ENCODE data around the gene PNMA6F.

The PNMA6F gene

DNA sequence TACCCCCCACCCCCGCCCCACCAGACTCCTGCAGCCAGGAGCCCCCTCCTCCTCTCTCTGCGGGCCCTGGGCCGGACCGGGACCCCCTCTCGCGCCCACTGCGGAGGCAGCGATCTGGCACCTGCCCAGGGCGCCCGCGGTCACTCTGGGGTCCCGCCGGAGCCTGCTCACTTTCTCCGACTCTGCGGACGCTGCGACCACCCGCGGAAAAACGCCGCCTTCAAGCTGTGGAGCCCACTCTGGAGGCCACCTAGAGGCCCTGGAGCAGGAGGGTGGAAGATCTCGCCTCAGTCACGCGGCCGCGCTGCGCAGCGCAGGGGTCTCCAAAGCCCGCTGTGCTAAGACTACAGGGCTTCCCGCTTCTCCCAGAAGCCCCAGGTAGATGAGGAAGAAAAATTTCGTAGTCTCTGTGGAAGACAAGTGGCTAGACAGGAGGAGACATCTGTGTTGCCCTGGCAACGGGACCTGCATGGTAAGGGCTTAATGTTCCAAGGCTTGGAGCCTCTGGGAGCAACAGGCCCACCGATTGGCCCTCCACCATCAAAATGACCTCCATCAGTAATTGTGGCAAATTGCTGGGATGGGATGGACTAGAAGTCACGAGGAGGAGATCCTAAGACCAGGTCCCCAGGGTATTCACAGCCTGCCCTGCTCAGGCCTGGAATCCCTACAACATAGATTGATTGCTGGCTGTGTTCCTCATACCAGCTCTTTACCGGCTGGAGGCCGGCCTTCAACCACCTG, at the start of gene PNMA6F:
Gene PNMA6F, minus strand, starts transcription at position 387 of the 744 bp plus-strand sequence. CDS start 1,093 bp downstream, outside the sequence.
- no peak for DNase-seq (ENCODE audit: low spot score)

DNA sequence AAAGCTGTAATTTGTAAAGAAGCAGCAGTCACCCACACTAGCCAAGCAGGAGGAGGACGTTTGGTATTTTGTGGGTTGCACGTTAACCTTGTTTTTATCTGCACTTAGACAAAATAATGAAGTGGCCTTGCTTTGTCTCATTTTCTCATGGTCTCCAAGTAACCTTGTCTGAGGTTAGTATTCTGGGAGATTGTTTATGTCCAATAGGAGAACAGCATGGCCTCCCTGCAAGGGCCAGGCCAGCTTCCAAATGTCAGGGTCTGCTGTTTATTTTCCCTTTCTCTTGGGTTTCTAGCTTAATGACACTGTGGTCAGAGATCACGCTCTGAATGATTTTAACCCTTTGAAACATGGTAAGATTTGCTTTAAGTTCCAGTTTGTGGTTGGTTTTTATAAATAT, 49.7 kb upstream of the PNMA6F start:
- DNase-seq (ENCODE audit: low spot score): no peak

DNA sequence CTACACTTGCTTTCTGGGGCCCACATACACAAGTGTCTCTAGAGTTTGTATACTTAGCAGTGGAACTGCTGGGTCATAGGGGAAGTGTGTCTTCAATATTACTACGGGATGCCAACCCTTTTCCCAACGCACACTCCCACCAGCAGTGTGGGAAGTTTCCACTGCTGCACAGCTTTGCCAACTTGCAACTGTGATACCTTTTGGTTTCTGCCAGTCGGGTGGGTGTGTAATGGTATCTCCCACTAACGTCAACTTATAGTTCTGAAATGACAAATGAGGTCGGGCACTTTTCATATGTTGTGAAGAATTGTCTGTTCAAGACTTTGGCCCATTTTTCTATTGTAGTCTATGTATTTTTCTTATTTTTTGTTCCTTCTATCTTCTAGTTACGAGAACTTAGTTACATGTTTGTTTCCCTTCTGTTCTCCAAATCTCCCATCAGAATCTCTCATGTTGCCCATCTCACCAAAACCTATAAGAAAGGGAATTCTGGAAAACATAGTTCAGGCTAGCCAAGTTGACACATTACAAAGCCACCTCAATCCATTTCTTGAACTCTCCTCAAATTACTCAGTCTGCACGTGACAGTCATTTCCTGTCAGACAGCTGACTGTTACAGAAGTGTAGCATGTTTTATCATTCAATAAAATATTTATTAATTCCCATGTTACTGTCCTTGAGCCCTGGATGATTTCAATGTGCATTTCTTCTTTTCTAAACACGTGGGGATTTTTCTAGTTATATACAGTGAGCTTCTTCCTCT, 48.9 kb upstream of the PNMA6F start:
- DNase-seq (ENCODE audit: low spot score): no peak

DNA sequence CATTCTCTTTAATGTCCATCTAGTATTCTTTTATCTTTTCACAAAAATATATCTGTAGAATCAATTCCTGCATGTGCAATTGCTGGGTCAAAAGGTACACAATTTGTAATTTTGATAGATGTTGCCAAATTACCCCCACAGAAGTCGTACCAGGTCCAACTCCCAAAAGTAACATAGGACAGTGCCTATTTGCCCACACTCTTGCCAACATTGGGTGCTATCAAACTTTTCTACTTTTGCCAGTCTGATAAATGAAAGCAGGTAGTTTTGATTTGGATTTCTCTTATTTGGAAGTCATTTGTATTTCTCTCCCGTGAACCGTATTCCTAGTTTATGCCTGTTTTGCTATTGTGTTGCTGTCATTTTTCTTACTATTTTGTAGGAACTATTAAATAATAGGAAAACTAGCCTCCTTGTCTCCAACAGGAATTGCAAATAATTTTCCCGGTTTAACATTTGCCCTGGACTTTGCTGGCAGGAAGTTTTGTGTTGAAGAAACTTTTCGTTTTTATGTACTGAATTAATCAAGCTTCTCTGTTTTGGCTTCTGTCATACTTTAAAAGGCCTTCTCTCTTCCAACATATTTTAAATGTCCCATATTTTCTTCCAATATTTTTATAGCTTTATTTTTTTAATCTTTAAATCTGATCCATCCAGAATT, 45.4 kb upstream of the PNMA6F start:
- DNase-seq (ENCODE audit: low spot score): no peak

DNA sequence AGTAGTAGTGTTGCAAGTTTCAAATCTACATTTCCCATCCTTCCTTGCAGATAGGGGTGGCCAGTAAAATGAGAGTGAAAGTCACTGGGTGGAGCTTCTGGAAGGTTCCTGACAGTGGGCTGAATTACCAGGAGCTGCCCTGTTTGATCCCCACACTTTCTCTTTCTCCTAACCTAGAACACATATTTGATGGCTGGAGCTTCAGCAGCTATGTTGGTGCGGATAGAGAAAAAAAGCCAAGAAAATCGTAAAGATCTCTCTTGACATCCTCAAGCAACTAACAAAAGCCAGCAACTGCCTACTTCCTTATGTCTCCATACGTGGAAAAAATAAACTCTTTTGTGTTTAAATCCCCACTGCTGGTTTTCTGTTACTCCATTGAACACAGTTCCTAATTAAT, 44.6 kb upstream of the PNMA6F start:
- DNase-seq (ENCODE audit: low spot score): no peak

DNA sequence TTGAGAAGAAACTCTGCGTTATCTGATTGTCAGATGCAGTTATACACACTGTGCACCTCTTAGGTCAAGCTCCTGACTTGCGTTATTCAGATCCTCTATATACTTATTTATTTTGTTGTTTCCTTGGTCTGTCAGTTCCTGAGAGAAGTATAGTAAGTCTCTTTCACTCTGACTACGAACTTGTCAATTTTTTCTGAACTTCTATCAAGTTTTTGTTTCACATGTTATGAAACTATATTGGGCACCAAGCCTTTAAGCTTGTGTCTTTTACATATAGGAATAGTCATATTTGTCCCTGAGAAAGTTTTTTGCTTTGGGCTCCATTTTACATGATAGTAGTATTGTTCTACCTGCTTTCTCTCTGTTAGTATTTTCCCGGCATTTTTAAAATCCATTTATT, 44.1 kb upstream of the PNMA6F start:
- DNase-seq (ENCODE audit: low spot score): no peak

DNA sequence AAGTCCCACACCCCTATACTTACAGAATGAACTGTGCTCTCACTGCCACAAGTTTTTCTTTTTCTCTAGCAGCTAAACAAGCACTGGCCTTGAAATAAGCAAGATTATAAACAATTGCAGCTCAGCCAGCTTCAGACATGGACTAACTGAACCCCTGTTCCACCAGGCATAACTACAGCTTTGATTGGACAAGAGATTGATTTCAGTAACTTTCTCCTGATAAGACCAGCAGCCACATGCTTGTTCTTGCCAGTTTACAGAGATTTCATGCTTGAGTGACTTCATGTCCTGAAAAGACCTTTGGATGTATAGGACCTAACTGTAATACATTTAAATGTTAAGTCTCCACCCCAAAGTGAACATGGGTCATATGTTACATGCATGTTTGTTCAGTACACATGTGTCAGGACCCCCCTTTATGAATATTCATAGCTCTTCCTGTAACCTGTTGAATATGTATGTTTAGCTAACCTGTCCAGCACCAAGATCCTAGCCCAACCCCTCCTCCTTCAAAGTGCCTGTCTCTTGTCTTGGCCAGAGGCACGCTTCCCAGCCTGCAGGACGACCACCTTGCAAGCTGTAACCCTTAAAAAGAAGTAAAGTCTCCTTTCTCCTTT, 40.3 kb upstream of the PNMA6F start:
- DNase-seq (ENCODE audit: low spot score): no peak

DNA sequence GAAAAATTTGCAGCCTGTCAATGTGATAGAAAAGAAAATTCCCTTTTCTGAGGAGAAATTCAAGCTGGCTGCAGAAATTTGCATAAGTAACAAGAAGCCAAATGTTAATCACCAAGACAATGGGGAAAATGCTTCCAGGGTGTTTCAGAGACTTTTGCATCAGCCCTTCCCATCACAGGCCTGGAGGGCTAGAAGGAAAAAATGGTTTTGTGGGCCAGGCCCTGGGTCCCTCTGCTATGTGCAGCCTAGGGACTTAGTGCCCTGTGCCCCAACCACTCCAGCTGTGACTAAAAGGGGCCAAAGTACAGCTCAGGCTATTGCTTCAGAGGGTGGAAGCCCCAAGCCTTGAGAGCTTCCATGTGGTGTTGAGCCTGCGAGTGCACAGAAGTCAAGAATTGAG, 36.3 kb upstream of the PNMA6F start:
- DNase-seq (ENCODE audit: low spot score): no peak

DNA sequence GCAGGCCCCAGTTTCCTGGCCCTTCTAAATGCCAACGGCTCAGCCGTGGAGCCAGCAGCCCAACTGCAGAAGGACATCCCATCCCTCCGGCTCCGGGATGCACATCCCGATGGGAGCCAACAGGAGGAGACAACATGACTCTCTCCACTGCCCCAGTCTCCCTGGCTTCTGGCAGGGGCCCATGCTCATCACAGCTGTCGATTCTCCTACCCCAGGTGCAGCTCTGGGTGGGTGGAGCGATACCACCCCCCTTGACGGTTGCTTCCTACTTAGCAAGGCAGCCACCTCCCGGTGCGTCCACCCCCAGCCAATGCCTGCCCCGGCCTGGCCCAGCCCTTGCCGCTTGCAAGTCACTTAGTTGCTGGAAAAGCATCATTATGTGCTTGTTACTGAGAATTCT, 31.8 kb upstream of the PNMA6F start:
- no peak for DNase-seq (ENCODE audit: low spot score)

DNA sequence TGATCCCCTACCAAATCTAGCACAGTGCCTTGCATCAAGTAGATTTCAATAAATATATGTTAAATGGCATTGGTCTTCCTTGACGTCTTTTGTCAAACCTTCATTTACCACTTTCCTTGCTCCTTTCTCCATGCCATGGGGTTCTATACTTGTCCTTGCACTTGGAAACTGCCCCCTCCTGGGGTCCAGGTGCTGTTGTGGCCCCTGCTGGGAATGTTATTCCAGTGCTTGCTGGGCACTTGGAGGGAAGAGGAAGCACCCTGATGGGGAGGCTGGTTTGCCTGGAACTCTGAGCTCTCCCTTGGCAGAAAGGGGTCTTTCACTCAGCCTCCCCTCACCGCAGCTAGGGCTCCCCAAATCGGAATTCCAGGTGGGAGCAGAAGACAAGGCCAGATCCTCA, 31.3 kb upstream of the PNMA6F start:
- no peak for DNase-seq (ENCODE audit: low spot score)

DNA sequence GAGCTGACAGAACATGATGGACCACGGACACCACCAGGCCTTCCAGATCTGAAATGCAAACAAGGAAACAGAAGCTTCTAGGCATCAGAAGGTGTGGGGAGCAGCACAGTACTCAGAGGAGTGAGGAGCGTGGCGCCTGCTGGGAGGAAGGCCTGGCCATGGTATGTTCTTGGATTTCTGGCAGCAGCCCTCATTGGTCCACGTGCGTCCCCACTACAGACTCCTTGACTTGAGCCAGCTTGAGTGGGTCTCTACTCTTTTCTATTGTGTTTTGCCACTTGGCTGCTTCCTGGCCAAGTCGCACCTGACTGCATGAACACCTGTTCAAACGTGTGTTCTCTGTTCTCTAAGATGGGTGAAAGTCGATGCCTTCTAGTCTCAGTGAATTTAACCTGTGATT, 30.4 kb upstream of the PNMA6F start:
- no peak for DNase-seq (ENCODE audit: low spot score)

DNA sequence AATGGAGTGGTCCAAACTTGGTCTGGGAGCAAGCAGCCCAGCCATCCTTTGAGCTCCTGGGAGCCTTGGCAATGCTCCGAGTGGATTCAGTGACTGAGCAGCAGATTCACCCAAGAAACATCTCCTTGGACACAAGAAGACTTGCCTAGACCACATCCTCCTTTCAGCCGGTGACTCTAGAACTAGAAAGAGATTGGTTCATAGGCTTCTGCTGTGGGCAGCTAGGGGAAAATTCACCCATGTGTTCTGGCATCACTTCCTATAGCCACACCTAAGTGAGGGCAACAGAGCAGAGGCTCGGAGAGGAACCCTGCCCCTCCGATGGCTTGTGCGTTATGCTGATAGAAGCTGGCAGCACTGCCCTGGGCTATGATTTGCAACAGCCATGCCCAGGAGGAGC, 28.4 kb upstream of the PNMA6F start:
- DNase-seq (ENCODE audit: low spot score): no peak

DNA sequence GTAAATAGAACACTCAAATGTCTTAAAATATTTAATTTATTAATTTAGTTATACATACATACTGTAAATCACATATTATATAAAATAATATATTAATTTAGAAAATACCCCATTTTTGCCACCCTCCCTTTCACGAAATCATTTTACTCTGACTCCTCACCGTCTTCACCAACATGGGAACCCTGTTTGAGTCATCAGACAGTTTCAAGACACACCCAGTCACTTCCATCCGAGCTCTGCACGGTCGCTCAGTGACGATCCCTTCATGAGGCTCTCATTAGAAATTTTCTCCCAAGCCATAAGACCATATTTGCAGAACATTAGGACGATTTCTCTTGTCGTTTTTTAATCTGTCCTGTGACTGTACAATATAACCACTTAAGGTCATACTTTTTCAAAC, 26.9 kb upstream of the PNMA6F start:
- no peak for DNase-seq (ENCODE audit: low spot score)

DNA sequence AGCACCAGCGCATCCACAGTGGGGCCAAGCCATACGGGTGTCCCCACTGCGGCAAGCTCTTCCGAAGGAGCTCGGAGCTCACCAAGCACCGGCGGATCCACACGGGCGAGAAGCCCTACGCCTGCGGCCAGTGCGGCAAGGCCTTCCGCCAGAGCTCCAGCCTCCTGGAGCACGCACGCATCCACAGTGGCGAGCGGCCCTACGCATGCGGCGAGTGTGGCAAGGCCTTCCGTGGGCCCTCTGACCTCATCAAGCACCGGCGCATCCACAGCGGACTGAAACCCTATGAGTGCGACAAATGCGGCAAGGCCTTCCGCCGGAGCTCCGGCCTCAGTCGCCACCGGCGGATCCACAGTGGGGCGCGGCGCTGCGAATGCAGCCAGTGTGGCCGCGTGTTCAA, 26.0 kb upstream of the PNMA6F start:
- DNase-seq (ENCODE audit: low spot score): no peak

DNA sequence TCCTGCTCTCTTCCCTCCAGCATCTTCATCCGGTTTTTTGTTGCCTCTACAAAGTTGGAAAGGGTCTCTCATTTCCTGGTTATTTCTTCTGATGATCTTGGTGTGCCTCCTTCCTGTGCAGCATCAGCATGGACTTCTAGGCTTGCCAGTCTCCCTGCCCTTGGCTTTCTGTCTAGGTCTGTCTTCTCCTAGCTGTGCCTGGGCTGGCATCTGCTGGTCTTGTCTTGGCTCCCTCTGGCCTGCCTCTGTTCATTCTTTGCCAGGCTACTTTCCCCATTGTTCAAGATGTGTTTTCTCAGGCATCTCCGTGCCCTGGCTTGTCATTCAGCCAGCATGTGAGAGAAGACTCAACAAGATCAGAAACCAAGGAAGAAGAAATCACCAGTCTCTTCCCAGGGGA, 22.1 kb upstream of the PNMA6F start:
- no peak for DNase-seq (ENCODE audit: low spot score)

DNA sequence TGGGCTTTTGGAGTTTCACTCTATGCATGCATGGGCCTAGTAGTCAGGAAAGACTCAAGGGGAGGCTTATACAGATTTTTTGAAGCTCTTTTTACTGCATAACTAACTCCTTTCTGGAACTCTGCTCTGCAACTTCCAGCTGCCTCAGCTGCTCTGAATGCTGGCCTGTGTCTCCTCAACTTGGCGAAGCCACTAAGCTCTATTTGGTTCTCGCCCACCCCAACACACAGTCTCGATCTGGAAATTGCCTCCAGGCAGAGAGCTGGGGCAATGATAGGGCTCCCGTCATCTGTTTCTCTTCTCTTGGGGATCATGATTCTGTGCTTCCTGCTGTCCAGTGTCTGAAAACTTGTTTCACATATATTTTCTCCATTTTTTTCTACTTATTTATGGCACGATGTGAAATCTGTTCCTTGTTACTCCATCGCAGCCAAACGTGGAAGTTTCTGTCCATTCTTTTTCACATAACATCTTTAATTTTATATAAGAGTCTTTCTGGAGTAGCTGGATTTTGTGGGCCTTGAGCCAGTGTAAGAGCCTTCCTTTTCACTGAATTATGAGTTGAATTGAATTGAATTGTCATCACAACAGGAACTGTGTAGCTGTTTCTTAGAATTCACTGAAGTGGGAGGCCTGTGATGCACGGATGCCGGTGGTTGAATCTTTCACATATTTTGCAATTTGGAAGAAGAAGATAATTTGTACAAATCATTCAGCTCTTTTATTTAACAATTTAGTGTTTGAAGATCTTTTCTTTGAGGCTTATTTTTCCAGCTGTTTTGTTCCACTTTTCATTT, 21.4 kb upstream of the PNMA6F start:
- no peak for DNase-seq (ENCODE audit: low spot score)

DNA sequence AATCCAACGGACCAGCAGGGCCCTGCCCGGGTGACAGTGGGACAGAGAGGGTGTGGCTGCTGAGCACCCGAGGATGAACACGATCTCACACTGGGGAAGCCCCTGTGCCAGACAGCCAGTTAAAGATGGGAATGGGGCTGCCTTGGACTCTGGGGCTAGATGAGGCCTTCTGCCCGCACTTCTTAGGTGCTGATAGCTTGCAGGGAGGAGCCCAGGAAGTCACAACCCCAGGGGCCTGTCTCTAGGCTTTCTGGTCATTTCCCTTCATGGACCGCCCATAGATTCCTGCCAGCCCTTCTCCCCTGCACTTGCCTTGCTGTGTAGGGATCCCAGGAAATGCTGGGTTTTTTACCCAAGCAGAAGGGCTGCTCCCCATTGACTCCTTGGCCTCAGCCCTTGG, 18.5 kb upstream of the PNMA6F start:
- no peak for DNase-seq (ENCODE audit: low spot score)

DNA sequence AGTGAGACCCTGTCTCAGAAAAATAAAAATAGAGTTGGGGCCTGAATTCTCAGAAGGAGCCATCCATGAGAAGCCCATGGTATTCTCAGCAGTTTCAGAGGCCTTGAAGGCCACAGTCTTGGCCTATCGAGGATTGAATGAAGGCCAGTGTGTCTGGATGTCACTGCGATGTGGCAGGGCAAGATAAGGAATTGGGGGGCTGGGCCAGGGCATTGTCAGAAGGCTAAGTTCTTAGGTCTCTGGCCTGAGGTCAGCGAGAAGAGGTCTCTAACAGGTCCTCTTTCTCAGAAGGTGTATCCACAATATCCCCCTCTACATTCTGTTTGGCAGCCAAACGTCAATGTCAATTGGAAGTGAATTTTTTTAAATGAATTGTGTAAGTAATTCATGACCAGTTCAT, 18.1 kb upstream of the PNMA6F start:
- DNase-seq (ENCODE audit: low spot score): no peak

DNA sequence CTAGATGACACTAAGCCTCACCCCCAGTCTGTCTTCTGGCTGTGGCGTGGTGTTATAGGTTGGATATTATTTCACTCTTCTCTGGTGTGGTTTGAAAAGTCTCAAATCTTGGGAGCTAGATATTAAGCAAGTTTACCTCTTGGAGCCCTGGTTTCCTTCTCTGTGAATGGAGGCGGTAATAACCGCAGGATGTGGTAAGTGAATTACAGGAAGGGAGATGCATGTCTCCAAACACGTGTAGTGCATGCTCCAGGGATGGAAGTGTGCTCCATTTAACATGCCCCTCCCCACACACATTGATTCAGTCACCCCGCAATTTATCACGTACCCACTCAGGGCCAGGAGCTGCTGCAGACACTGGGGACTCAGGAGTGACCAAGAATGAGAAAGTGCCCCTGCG, 17.3 kb upstream of the PNMA6F start:
- DNase-seq (ENCODE audit: low spot score): no peak

DNA sequence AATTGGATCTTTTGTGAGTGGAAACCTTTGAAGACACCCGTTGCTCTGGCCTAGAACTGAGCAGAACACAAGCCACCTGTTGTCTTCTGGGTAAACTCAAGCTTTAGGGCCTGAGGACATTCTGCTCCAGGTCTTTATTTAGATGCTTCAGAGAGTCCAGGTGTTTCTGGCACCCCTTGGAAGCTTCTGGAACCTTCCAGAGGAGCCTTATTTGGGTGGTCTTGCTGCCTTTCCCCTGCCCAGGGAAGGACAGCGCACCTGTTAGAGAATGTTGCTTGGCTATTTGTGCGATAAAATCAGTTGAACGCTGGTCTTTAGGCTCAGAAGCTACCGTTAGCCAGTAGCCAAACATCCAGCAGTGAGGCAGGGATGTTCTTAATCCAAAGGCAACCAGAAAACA, 15.4 kb upstream of the PNMA6F start:
- no peak for DNase-seq (ENCODE audit: low spot score)

DNA sequence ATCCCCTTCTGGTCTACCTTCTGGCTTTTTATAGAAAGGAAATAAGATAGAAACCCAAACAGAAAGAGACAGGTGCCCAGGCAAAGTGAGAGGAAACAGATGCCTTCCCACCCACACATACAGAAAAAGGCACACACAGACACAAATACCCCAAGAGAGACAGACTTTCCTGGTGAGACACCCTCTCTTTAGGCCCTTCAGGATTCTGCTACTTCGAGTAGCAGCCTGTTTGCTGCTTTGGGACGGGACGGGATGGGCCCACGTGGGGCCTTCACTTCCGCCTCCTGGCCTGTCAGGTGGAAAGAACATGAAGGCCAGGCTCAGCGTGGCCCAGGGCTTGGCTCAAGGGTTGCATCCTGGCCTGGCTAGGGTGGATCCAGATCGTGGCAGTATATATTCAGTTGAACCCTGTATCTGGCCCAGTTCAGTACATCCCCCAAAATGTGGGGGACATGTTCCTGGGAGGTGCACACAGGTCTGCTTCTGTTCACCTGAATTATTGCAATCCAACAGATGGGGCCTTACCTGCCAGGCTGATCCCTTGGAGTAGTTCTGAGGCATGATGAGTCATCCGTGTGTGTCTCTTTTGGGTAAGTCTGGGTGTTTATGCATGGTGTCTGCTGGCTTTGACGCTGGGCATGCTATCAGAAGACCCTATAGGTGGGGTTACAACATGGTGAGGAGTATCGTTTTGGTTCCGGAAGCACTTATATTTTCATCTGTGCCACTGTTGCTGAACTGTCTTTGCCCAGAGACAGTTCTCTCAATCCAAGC, 14.7 kb upstream of the PNMA6F start:
- DNase-seq (ENCODE audit: low spot score): no peak
